Testis (tissue), 3 donors: Measurements from ENCODE around the gene CSNK1G2. TPM values are rescaled to one million over a fixed set of nuclear protein-coding genes. Genes with fewer than 3 reads are reported as not detected.

ENCODE experiments used
- DNase-seq: peaks from one replicate; pipeline ENCODE4 v3.0.0-alpha.2; 2019
- H3K27ac ChIP-seq, 2 donors: fragments of 200-600 bp; sonication (generic); one replicate each; pipeline ENCODE4 v1.5.1; 2019
- H3K27me3 ChIP-seq: fragments of 200-600 bp; sonication (generic); one replicate; pipeline ENCODE4 v1.5.1; 2019
- H3K36me3 ChIP-seq: fragments of 200-600 bp; sonication (generic); one replicate; pipeline ENCODE4 v1.5.1; 2017; ENCODE audit warnings: low read depth; ENCODE audit errors: missing control alignments
- H3K4me1 ChIP-seq: fragments of 200-600 bp; sonication (generic); one replicate; pipeline ENCODE4 v1.5.1; 2019
- H3K4me3 ChIP-seq, 2 donors: fragments of 200-600 bp; sonication (generic); one replicate each; pipeline ENCODE4 v1.5.1; 2017 to 2019
- H3K9me3 ChIP-seq: fragments of 200-600 bp; sonication (generic); one replicate; pipeline ENCODE4 v1.5.1; 2017
- CTCF ChIP-seq, 3 experiments: fragments of 450-650 bp in 2 of 3; fragments of 200-600 bp in 1 of 3; sonication (generic) in 1 of 3; IDR thresholded peaks; one replicate each; pipeline ENCODE4 v1.5.1; 2016 to 2019; ENCODE audit warnings: antibody characterized with exemption in 3 of 3, mild to moderate bottlenecking in 2 of 3, moderate library complexity in 1 of 3
- POLR2A ChIP-seq: fragments of 450-650 bp; IDR thresholded peaks from one replicate; pipeline ENCODE4 v1.6.1; 2017; ENCODE audit warnings: antibody characterized with exemption, mild to moderate bottlenecking, moderate library complexity
- WGBS, 2 donors: methylation state at CpG; one replicate each; pipeline ENCODE4 v1.1.5; 2018; 5-methylcytosine and 5-hydroxymethylcytosine counted together
- intact Hi-C: fragments of 100-400 bp; cut with DNase I; formaldehyde crosslinking; loops from one replicate; pipeline ENCODE4 v1.15.1; 2023; ENCODE audit warnings: low total_unique reads
- polyA plus RNA-seq: library from polyadenylated mRNA; stranded (reverse); fragments of 350-450 nt; fragmentation: Illumina TruSeq; extraction: RNeasy Lipid Tissue Mini Kit (QIAGEN cat#74804); gene quantifications from one replicate; pipeline ENCODE4 v1.2.3, GENCODE V29; 2014; ENCODE audit warnings: low read depth, low replicate concordance; ENCODE audit not compliant: insufficient read depth
- total RNA-seq, 2 donors: library from RNA; depleted of rRNA; stranded (reverse); fragments of >200 nt; gene quantifications; one replicate each; pipeline ENCODE4 v1.2.3, GENCODE V29; 2016

The CSNK1G2 gene
- total and polyA plus RNA-seq, 3 donors from 2014 or later, result 159 to 287 (median 178) TPM

GRCh38 chr19:1908364-1908678, 32.7 kb upstream of the CSNK1G2 start:
- 67 to 100% methylated on average over 1 to 13 of the region's 13 CpGs for WGBS, 2 donors
- intact Hi-C loops, result no loop called here
- Histone ChIP-seq H3K27me3 (no peaks in the 10 kb centered on the region), H3K27ac (peak overlapping the region; percentile 54 to 63), H3K4me1 (peaks cover 15% of the 10 kb centered on the region), H3K36me3 (no peaks in the 10 kb centered on the region), H3K9me3 (no peaks in the 10 kb centered on the region), H3K4me3 (no peak overlapping the region)
- TF ChIP-seq CTCF (IDR thresholded peaks at IDR 0.05) (no peak), POLR2A (no peak)
- no peak for DNase-seq

GRCh38 chr19:1909761-1910080, 31.3 kb upstream of the CSNK1G2 start:
- WGBS, 2 donors, result 82 to 83% methylated on average over 1 to 10 of the region's 10 CpGs
- no peak for DNase-seq
- no peak for TF ChIP-seq CTCF (IDR thresholded peaks at IDR 0.05)
- no peak for TF ChIP-seq POLR2A
- peaks cover 15% of the 10 kb centered on the region for H3K4me1 ChIP-seq
- H3K9me3 ChIP-seq, result no peaks in the 10 kb centered on the region
- H3K27ac ChIP-seq, result no peak overlapping the region
- H3K36me3 ChIP-seq, result no peaks in the 10 kb centered on the region
- H3K27me3 ChIP-seq, result no peaks in the 10 kb centered on the region
- intact Hi-C loops, result no loop called here
- no peak overlapping the region for H3K4me3 ChIP-seq

- H3K27me3 ChIP-seq, result no peaks in the 10 kb centered on the region
- H3K36me3 ChIP-seq, result no peaks in the 10 kb centered on the region
- peaks cover 15% of the 10 kb centered on the region for H3K4me1 ChIP-seq
- intact Hi-C loops, result no loop called here
- no peak overlapping the region for H3K27ac ChIP-seq
- H3K9me3 ChIP-seq, result no peaks in the 10 kb centered on the region
- TF ChIP-seq CTCF (IDR thresholded peaks at IDR 0.05), result no peak
- H3K4me3 ChIP-seq, result no peak overlapping the region
- no peak for DNase-seq
- 96% methylated on average over 10 of the region's 10 CpGs for WGBS, 2 donors
These were observed 30.8 kb upstream of the CSNK1G2 start for GRCh38 chr19:1910177-1910576.

GRCh38 chr19:1911098-1911497, 29.9 kb upstream of the CSNK1G2 start:
- TF ChIP-seq CTCF (IDR thresholded peaks at IDR 0.05), result no peak
- no peak for TF ChIP-seq POLR2A
- Histone ChIP-seq H3K4me3 (no peak overlapping the region), H3K36me3 (no peaks in the 10 kb centered on the region), H3K4me1 (peaks cover 11% of the 10 kb centered on the region), H3K27me3 (no peaks in the 10 kb centered on the region), H3K27ac (no peak overlapping the region), H3K9me3 (no peaks in the 10 kb centered on the region)
- 89 to 93% methylated on average over 13 of the region's 13 CpGs for WGBS, 2 donors
- intact Hi-C loops, result no loop called here
- DNase-seq, result no peak

- TF ChIP-seq POLR2A (no peak), CTCF (IDR thresholded peaks at IDR 0.05) (no peak)
- H3K9me3 ChIP-seq, result no peaks in the 10 kb centered on the region
- 57 to 85% methylated on average over 7 to 31 of the region's 37 CpGs for WGBS, 2 donors
- no peak overlapping the region for H3K27ac ChIP-seq
- H3K27me3 ChIP-seq, result no peaks in the 10 kb centered on the region
- DNase-seq, result no peak
- H3K4me1 ChIP-seq, result peaks cover 11% of the 10 kb centered on the region
- intact Hi-C loops, result no loop called here
- no peaks in the 10 kb centered on the region for H3K36me3 ChIP-seq
- H3K4me3 ChIP-seq, result peak overlapping the region; percentile 21 to 31
These were observed 29.0 kb upstream of the CSNK1G2 start for GRCh38 chr19:1911995-1912394.
